Body of pancreas (tissue), 4 donors: ENCODE results near the gene NEK11.

ENCODE experiments used
- POLR2A ChIP-seq, 3 donors: fragments of 450-650 bp; IDR thresholded peaks; one replicate each; pipeline ENCODE4 v1.6.1; 2016; ENCODE audit warnings: antibody characterized with exemption in 3 of 3, mild to moderate bottlenecking in 2 of 3
- TF ChIP-seq, protein P1 (sequence below), 7 experiments: fragments of 450-650 bp in 4 of 7; fragments of 200-600 bp in 3 of 7; sonication (generic) in 3 of 7; IDR thresholded peaks; one replicate each; pipeline ENCODE4 v1.5.1; 2016 to 2019; ENCODE audit warnings: antibody characterized with exemption in 7 of 7

- TF ChIP-seq, protein P1, sequence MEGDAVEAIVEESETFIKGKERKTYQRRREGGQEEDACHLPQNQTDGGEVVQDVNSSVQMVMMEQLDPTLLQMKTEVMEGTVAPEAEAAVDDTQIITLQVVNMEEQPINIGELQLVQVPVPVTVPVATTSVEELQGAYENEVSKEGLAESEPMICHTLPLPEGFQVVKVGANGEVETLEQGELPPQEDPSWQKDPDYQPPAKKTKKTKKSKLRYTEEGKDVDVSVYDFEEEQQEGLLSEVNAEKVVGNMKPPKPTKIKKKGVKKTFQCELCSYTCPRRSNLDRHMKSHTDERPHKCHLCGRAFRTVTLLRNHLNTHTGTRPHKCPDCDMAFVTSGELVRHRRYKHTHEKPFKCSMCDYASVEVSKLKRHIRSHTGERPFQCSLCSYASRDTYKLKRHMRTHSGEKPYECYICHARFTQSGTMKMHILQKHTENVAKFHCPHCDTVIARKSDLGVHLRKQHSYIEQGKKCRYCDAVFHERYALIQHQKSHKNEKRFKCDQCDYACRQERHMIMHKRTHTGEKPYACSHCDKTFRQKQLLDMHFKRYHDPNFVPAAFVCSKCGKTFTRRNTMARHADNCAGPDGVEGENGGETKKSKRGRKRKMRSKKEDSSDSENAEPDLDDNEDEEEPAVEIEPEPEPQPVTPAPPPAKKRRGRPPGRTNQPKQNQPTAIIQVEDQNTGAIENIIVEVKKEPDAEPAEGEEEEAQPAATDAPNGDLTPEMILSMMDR (IDR thresholded peaks at IDR 0.05): no peak
- no peak for TF ChIP-seq POLR2A (IDR thresholded peaks at IDR 0.05)
Observed at GRCh38 chr3:131329774-131330173, 303.1 kb downstream of the NEK11 start.
